Cortex of kidney (tissue), 1 donor: ENCODE results near the gene HDAC4.

Experiments
- DNase-seq: peaks from one replicate; lab custom pipeline; 2025; lab: John Stamatoyannopoulos, UW

The HDAC4 gene

DNA sequence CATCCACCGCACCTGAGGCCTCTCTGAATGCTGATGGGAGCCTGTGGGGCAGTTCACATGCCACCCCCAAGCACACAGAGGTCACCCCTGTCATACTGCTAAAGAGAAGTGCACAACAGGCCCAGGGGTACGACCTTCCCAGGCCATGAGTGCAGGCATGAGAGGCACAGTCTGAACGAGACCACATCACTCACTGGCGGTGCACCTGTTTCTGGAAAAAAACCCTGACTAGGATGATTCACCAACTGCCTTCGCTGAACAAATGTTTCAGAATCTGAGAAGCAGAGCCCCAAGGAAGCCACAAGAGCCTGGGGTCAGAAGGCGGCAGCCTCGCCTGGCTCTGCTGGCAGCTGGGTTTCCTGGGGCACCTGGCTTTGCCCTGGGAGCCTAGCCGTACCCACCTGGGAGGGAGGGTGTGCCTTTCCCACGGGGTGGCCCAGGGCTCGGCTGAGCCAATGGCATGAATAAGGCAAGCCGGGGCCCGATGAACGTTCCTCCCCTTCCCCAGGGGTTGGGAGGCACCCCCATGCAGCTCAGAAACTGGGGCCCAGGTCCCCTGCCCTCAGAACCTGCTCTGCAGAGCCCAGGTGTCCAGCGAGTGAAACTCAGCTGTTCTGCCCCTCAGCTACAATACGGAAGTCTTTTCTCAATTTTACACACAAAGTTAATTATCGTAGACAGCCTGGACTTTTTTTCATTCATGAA lies 73.8 kb downstream of the HDAC4 start:
- no peak for DNase-seq

DNA sequence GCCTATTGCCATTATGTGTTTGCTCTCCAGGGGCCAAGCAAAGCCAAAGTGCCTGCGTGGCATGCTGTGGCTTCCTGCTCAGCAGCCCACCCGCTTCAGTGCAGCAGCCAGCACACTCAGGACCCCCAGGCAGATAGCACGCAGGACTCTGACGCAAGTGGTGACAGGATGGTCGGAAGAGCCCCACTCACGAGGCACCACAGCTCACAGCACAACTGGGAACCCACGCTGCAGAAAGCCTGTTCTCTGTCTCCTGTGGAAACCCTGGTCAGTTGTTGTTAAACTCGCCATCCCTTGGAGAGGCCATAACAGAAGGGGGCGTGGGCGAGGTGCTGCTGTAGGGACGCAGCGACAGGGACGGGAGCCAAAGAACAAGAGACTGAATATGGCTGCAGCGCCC lies 76.4 kb downstream of the HDAC4 start:
- DNase-seq: no peak

DNA sequence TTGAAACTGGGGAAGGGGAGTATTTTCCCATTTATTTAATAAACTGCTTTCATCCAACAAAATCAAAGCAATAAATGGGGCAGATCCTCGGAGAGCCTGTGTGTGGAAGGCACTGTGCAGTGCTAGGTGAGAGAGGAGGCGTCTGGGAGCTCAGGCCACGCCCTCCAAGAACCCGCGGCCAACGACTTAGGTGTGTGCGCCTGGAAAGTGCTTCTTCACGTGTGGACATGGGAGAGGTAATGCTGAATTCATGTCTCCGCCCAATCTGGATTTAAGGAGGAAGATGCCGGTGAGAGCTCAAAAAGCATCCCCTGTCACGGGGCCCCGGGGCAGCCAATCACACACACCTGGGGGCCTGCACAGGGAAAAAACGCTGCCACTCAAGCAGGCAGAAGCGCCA lies 77.4 kb downstream of the HDAC4 start:
- no peak for DNase-seq

DNA sequence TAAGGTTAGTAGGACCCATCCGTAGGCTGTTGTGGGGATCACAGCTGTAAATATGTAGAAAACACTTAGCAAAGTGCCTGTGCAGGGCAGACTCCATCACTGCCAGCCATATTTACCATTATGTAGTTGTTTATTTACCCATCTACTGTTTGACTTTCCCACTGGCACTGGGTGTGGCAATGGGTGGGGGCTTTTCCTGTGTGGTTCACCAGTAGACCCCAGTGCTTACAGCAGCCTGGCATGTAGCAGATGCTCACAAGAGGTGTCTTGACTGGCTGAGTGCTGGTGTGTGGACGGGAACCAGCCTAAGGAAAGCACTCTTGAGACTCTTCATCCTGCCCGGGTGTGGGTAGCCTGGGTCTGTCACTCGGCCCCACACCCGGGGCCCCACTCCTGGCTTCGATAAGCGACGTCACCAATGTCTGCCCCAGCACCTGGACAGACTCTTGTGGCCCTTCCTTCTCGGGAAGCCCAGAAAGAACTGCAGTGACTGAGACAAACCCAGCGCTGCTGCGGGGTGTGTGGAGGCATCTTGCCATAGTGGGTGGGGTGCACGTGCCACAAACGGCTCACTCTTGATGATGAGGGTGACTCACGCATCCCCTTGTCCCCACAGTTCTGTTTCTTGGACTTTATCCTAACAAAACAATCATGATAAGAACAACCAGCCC lies 78.3 kb downstream of the HDAC4 start:
- DNase-seq: no peak

DNA sequence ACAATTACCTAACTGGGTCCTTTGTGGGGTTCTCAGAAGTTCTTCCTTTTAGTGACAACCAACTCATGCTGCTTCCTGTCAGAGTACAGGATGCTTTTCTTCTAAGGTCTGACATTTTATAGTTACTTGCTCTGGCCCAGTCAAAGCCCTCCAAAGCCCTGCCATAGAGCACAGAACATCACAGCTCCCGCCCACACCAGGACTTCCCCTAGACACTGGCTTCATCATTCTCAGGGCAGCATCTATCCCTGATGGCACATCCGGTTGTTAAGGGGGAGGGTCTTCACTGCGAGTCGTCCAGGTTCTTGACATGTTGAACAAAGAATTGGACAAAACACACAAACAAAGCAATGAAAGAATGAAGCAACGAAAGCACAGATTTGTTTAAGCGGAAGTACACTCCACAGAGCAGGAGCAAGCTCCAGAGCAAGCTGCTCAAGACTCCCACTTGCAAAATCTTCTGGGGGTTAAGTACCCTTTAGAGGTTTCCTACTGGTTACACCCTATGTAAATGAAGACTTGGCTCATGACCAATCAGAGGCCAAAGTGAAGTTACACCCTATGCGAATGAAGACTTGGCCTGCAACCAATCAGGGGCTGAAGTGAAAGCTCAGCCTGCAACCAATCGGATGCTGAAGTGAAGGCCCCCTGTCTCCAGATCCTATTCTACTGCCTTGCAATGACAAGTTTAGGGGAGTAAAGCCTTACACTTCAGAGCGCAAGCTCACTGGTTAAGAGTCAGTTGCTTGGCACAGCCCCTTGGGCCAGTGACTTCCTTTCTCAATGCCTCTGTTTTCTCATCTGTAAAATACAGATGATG lies 79.0 kb downstream of the HDAC4 start:
- no peak for DNase-seq

DNA sequence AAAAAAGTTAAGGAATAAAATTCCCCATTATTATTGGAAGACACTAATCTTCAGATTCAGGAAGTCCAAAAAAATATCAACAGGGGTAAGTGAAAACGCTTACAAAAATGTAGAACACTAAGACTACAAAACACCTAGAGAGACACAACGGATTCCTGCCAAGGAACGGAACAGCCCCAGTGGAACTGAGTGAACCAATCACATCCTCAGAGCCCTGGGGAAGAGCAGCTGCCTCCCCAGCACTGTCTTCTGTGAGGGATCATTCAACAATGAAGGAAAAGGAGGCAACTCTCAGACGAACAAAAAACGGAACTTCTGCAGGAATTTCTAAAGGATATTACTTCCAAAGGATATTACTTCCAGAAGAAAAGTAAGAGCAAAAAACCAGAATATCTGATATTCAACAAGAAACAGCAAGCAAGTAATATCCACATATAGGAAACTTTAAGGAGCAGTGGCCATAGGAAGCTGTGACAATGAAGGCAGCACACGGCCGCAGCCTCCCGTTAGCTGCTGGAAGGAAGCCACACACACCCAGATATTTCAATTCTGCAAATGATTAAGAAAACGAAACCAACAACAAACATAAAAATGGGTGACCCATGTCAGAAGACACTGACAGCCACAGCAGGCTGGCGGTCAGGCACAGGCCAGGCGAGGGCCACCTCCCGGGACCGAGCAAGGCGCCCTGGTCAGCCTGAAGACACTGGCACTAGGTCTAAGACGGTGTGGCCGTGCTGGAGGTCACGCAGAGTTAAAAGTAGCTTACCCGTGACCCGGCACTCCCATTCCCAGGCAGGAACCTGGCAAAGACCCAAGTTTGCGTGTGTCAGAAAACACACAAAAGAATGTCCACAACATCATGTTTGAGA lies 81.8 kb downstream of the HDAC4 start:
- no peak for DNase-seq

DNA sequence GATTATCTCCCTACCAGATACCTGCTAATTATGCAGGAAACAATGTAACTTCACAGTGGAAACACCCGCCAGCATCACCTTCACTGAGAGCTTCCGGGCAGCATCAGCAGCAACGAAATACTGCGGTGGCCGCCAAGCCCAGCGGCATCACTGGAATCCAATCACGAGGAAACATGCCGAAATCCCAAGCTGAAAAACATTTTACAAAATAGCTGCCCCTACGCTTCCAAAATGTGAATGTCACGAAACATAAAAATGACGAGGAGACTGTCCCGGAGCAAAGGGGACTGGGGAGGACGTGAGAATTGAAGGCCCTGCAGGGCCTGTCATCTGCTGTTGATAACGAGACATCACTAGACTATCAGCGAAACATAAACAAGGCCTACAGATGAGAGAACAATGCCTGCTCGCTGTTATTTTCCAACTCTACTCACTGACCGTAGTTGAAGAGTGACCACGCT lies 82.6 kb downstream of the HDAC4 start:
- DNase-seq: no peak

DNA sequence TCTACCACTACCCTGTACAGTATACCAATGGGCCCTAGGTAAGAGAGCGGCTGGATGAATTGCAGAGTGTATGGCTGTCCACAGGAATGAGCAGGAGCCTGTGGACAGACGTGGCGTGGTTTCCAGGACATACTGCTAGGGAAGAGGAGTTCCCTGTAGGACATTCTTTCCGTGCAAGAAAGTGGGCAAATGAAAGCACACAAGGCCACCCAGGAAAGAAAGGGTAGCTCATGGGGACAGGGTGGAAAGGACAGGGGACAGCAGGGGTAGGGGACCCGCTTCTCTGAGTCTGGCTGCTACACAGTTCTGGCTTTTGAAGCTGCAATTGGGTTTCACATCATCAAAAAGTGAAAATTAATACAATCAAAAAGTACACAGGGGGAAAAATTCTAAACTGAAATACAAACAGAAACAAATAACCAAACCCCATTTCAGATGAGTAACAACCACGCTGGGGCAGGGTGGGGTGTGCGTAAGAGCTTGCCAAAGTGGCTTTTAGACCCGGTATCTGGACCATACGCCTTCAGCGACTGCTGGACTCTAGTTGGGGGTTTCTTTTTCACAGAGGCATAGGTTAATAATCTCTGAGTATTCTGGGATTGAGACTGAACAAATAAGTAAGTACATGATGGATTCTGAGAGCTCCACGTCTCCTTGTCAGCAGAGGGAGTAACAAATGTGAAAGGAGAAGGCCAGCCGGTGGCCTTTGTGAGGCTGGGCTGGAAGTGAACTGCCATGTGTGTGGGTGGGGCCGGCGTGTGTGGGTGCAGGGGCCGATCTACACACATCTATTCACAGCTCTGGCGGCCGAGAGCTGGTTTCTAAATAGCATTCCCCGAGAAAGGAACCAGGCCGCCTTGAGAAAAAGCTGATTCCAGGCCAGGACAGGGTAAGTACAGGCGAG lies 84.0 kb downstream of the HDAC4 start:
- no peak for DNase-seq

DNA sequence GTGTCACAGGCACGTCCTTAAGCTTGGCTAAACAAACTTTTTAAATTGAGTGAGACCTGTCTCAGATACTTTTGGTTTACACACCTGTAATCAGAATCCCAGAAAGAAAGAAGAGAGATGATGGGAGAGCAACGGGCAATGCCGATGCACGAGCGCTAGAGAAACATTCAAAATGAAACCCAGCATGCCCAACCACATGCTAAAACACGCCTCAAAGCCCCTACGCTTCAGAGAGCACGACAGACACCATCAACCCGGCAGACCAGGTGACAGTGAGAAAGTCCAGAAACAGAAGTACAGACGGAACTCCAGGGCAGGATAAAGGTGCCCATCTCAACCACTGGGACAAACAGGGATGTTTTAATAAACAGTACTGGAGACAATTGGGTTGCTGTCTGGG lies 85.5 kb downstream of the HDAC4 start:
- no peak for DNase-seq

DNA sequence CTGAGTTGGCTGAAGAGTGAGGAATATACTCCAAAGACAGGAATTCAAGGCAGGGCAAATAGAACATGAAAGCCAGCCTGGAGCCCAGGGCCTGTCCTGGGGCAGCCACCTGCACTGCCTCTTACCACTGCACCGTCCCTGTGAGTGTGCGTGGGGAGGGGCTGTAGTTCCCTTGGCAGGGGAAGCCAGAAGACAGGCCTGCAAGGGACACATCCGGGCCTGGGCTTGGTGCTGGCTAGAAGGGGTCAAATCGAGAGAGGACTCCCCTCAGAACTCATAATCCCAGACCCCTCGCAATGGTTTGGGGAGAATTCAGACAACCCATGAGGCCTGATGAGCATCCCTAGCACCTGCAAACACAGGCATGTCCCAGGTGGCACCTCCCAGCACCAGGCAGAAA lies 87.0 kb downstream of the HDAC4 start:
- DNase-seq: no peak

DNA sequence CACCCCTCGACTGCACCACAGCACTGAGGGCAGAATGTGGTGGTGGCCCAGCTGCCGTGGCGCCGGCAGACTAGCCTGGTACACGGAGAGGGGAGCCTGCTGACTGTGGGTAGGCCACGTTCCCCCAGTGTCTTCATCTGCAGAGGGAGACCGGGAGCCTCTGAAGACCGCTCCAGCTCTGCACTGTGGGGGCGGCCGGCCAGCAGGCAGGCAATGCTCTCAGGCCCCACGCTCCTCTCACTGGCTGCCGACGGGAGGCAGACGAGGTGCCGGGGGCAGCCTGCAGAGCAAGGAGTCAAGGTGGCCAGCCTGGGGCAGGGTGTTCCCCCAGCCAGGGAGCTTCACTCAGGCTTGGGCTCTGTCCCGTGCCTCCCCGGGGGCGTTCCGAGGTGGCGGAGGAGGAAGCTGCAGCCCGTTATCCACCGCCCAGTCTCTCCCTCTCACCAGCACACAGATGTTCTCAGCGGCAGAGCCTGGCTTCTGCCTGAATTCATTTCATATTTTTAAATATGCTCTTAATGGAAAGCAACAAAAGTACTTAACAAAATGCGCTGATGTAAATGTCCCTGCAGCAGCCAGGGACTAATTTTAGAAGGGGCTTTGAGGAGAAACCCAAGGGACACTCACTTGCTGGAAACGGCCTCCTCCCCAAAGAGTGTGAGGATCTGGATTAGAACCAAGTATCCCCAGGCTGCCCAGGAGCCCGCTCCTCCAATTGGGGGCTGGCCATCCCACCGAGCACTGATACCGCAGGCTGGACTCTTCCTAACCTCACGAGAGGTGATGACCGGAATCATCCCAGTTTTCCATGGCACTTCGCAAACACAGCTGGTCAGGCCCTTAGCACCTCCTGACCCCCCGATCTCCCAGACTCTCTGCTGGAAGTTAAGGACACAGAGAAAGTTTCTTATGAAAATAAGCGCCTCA lies 87.8 kb downstream of the HDAC4 start:
- DNase-seq: no peak

DNA sequence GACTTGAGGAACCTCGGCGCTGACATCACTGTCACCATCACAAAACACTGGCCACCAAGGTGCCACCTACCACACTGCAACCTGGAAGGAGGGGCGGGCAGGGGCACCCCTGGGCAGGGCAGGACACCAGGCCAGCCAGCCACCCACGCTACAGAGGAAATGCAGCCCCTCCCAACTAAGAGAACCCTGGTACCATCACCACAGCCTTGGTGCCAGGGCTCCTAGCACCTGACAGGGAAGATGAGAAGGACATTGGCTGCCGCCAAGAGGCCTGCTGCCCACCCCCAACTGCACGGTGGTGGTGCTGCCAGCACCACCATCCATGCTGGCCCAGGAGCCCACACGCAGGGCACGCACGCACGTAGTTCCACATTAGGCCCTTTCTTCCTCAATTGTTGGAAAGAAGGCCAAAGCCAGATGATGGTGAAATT lies 88.7 kb downstream of the HDAC4 start:
- no peak for DNase-seq

DNA sequence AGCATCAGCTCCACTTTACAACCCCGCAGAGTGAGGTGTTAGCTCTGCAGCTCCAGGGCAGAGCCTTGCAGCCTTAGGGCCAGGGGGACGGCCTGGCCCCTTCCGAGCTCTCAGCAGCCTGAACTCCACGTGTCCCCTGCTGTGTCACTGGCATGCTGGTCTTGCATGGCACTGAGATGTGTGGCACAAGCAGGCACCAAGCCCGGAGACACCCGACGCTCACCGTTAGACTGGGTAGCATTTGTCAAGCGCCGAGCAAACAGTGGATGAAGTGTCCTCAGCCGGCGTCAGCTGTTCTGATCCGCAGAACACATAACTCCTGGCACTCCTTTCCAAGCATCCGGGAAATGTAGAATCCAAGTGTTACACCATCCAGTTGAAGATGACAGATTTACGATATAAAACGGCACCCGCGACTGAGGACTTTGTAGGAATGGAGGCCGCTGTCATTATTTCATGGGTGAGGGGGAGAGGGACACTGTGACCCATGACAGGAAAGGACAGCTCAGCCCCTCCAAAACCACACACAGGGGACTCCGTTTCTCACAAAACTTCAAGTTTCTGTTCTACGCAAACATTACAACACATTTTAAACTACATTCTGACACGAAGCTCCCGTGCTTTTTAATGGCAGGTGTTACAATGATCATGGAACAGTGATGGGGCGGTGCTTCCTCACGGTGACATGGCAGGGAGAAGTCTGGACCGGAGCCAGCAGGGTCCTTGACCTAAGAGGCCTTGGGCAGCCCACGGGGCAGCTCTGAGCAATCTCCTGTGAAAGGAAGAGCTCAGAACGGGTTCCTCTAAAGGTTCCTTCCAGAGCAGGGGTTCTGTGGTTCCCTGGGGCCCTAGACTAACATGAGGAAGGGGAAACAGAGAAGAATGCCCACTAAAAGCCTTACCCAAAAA lies 89.4 kb downstream of the HDAC4 start:
- DNase-seq: no peak

DNA sequence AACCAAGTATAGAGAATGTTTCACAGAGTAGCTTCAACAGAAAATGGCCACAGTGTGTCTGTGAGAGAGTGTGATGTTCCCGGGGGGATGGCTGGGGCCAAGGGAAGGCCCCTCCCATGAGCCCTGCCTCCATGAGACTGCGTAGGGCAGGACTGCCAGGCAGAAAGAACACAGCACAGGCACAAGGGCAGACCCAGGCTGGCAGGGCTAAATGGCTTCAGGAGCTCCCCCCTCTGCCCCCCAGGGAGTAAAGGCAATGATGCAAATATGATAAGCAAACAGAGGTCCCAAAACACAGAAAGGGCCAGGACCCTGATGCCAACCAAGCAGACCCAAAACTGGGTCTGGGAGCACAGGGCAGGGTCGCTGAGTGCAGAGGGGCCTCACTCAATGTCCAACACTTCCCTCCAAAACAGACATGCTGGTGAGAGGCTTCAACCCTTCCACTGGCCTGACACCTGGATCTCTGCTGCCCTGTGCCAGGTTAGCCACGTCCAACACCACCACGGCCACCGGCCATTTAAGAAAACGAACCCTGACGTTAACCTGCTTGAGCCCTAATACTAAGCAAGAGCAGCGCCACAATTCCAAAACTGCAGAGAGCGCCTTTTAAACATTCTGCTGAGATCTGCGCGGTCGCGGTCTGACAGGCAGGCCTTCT lies 90.3 kb downstream of the HDAC4 start:
- no peak for DNase-seq

DNA sequence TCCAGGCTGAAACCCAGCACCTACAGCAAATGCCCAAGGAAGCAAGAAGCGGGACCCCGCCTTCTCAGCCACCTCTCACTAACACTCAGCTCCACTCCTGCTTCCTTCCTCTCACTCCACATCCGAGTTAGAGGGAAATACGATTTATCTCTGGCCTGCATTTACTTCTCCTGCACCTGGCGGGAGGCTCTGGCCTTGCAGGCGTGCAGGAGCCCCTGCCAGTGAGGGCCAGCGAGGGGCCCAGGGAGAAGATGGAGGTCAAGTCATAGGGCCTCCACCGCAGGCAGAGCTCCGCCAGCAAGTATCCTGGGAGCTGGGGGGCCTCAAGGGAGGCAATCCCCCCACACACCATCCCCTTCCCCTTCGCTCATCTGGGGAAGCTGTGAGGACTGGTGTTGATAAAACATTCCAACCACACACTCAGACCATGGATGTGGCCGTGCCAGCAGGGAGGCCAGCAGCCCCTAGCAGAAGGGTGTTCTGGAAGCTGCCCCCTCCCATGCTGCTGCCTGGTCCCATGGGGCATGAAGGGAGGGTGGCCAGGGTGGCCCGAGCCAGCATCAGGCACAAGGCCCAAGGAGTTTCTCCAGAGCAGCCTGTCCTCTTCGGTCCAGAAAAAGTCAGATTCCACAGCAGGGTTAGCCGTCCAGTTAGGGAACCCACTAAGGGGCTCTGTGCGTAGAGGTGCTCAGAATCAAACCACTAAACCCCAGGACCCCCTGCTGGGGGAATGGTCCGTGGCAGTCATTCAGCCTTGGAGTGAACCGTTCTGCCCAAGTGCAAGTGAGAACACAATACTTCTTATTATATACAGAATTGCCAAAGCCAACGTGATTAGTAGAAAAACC lies 91.2 kb downstream of the HDAC4 start:
- no peak for DNase-seq

DNA sequence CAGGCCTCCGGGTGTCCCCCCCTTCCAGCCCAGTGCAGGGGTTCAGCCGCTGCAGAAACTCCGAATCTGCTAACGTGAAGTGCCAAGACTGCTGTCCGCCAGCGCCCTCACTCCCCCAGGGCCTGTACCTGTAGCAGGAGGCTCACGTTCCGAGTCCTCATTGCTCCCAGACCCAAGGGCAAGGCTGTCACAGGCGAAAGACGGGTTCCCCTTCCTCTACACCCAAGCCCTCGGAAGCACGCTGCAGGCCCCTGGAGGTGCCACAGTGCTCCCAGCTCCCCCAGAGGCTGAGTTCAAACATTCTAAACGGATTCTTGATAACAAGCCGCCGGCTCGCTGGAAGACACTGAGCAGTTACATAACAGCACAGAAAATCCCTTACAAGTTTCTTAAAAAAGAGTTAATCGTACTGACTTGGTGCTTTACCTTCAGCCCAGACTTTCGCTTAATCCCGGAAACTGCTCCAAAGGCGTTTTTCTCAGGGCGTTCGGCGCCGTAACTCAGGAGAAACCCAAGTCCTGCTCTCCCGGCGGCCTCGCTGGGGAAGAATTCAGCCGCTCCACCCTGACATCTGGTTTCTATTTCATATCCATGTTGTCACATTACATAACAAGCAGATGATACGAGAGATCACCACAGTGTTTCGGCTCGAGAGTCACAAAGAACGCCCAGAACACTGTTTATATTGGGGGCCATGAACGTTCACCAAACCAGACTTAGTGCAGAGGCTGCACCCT lies 92.0 kb downstream of the HDAC4 start:
- DNase-seq: no peak
